GM21423 (cell line): ENCODE data around the gene MPO.
A peak's percentile ranks its signal among the peaks of the same experiment; 100 is the strongest.

Source experiments
- ATAC-seq: cut with Tn5 transposase; IDR thresholded peaks from one replicate; pipeline ENCODE4 v1.9.1; 2021; ENCODE audit warnings: mild to moderate bottlenecking, moderate library complexity; ENCODE audit not compliant: unreplicated experiment

The MPO gene

DNA sequence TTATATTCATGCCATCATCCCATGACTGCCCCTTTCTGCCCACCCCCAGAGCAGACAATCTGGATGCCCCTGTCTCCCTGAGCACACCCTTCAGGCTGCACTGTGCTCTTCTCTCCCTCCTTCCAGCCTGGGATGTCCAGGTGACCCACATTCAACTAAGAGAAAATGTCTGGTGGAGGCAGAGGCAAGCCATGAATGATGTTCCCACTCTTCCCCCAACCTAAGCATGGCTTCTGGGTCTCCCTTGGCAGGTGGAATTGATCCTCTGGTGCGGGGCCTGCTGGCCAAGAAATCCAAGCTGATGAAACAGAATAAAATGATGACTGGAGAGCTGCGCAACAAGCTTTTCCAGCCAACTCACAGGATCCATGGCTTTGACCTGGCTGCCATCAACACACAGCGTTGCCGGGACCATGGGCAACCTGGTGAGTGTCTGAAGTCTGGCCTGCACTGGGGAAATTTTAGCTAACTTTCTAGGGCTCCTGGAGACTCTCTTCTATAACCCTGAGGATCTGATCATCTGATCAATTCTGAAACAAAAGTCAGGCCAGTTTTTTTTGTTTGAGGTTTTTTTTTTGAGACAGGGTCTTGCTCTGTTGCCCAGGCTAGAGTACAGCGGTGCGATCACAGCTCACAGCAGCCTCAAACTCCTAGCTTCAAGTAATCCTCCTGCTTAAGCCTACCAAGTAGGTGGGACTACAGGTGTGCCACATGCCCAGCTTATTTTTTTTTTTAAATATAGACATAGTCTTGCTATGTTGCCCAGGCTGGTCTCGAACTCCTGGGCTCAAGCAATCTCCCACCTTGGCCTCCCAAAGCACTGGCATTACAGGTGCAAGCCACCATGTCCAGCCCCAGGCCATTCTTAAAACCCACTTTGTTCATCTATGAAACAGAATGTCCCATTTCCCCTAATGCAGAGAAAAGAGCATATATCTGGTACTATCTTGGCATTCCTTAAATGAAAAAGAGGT, 14.5 kb downstream of the MPO start:
- no peak for ATAC-seq

DNA sequence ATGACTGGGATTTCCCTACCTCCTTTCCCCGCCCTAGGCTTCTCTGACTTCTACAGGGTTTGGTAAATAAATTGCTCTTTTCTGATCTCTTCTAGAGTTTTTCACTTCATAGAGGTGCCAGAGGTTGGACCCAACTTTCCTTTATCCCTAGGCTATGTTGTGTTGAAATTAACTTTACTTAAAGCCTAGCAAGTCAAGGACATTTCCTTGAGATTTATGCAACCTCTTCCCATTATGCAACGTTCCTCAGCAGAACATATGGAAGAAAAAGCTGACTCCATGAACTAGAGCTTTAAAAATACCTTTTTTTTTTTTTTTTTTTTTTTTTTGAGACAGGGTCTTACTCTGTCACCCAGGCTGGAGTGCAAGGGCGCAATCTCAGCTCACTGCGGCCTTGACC, 15.5 kb downstream of the MPO start:
- no peak for ATAC-seq

DNA sequence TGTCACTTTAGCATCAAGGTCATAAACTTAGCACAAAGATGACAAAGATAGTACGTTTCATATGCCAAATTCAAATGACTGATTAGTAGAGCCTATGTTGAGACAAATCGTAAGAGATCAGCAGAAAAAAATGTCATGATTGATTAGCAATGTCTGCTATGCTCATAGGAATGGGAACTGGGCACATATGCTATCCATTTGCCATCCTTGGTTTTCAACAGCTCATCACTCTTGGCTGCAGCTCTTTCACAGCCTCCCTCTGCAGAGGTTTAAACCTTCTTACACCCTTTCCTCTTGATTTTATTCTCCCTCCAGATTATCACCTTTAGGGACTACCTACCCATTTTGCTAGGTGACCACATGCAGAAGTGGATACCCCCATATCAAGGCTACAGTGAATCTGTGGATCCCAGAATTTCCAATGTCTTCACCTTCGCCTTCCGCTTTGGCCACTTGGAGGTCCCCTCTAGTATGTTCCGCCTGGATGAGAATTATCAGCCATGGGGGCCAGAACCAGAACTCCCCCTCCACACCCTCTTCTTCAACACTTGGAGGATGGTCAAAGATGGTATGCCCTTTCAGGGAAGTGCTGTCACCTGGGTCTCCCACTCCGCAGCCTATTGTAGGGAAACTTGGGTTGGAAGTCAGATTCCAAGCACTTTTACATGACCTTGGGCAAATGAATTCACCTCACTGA, 16.2 kb downstream of the MPO start:
- ATAC-seq = no peak

DNA sequence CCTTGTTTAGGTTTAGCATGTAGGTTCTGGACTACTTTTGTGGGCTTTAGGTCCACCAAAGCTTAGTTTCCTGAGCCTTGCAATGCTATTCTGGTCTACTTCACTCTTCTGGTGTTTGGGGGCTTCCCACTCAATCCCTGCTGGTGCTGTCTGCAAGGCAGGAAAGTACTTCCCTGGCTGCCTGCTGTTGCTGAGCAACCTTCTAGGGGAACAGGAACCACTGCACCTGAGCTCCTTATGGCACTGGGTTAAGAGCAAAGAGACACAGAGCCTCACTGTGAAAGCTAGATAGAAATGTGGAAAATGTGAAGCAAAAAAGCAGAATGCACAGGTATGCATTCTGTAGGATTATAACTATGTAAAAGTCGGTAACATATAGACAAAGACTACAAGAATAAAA, 17.0 kb downstream of the MPO start:
- no peak for ATAC-seq

DNA sequence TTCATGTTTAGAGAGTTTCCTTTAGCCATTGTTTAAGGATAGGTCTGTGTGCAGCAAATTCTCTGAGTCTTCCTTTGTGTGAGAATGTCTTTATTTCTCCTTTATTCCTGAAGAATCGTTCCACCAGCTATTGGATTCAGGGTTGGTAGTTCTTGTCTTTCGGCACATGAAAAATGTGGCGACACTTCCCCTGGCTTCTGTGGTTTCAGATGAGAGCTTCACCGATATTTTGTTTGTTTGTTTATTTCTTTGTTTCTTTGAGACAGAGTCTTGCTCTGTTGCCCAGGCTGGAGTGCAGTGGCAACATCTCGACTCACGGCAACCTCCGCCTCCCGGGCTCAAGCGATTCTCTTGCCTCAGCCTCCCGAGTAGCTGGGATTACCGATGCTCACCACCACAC, 18.6 kb downstream of the MPO start:
- ATAC-seq = no peak

DNA sequence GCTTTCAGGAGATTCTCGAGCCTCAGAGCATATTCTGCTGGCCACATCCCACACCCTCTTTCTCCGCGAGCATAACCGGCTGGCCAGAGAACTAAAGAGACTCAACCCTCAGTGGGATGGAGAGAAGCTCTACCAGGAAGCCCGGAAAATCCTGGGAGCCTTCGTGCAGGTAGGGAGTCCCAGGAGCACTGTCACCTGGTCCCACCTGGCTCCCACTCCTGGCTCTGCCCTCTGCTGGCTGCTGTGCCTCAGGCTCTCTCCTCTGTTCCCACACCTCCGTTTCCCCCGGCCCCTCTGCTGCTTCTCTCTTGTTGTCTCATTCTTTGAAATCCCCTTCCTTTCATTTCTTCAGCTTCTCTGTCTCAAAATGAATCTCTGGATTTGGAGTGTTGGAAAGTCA, 25.9 kb downstream of the MPO start:
- no peak for ATAC-seq

DNA sequence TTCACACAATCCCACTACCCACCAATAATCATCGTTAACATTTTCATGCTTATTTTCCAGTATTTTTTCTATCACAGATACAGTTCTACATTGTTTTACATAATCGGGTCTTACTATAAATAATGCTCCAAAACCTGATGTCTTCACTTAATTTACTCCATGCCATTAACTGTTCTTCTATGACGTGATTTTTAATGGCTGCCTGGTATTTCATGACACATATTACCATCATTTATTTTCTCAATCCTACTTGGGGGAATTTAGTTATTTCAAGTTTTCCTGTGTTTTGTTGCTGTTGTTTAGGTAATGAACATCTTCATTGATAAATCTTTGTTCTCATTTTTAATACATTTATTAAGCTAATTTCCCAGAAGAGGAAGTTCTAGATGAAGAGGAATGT, 27.7 kb downstream of the MPO start:
- no peak for ATAC-seq

DNA sequence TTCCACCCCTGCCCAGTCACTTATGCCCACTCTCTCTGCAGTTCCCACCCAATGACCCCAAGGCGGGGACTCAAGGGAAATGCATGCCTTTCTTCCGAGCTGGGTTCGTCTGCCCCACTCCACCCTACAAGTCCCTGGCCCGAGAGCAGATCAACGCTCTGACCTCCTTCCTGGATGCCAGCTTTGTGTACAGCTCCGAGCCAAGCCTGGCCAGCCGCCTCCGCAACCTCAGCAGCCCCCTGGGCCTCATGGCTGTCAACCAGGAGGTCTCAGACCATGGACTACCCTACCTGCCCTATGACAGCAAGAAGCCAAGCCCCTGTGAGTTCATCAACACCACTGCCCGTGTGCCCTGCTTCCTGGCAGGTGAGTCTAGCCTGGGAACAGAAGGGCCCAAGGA, 28.6 kb downstream of the MPO start:
- no peak for ATAC-seq

DNA sequence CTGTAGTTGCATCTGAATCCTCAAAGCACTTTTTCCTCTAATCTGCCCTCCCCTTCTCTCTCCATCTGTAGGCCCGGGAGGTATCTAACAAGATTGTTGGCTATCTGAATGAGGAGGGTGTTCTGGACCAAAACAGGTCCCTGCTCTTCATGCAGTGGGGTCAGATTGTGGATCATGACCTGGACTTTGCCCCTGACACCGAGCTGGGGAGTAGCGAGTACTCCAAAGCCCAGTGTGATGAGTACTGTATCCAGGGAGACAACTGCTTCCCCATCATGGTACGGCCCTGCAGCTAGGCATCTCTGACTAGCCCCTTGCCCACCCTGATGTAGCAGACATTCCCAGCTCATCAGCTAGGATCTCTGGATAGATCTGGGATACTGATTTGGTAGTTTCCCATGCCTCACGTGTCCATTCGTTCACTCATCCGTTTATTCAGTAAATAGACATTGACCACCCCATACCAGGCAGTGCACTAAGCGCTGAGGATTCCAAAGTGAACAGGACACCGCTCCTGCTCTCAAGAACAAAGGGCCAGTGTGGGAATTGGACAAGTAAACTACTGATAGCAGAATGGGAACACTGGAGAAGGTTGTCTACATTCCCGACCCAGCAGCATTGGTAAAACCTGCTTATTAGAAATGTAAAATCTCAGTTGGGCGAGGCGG, 30.3 kb downstream of the MPO start:
- no peak for ATAC-seq

DNA sequence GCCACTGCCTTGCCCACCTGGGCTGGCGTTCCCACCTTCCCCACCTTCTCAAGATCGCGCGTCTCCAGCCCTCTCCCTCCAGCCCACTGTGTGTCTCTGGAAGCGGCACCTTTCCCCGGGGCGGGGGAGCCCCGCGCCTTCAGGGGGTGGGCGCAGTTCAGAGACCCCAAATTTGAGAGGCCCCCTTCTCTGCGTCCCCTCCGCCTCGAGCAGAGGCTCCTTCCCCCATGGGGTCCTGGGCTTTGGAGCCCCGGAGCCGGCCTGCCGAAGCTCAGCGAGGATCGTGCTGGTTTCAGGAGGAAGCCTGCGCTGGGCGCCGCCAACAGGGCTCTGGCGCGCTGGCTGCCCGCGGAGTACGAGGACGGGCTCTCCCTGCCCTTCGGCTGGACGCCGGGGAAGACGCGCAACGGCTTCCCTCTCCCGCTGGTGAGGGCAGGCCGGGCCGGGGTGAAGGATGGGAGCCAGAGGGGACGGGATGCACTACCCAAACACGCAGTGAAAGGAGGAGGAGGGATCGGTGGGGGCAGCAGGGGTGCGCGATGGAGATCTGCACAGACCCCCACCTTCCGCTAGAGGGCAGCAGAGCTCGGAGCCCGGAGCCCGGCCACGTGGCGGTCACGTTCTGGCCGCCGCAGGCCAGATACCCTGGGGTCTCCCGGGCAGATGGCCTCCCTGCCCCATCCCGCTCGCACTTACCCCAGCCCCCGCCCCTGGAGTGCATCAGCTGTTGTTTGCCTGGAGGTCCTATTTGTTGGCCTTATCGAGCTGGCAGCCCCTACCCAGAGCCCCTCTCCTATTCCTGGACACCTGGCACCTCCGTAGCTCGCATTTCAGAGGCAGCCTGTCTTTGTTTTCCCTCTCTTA, 31.2 kb downstream of the MPO start:
- peak; percentile 74 for ATAC-seq

DNA sequence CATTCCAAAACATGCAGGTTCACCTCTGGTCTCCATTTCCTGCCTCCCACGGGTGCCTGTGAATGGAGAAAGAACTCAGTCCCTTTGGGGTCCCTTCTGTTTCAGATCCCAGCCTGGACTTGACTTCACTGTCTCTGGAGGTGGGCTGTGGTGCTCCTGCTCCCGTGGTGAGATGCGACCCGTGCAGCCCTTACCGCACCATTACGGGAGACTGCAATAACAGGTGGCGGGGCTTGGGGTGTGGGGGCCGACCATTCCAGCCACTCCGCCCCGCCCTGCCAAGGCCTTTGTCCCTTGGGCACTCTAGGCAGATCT, 31.8 kb downstream of the MPO start:
- no peak for ATAC-seq

DNA sequence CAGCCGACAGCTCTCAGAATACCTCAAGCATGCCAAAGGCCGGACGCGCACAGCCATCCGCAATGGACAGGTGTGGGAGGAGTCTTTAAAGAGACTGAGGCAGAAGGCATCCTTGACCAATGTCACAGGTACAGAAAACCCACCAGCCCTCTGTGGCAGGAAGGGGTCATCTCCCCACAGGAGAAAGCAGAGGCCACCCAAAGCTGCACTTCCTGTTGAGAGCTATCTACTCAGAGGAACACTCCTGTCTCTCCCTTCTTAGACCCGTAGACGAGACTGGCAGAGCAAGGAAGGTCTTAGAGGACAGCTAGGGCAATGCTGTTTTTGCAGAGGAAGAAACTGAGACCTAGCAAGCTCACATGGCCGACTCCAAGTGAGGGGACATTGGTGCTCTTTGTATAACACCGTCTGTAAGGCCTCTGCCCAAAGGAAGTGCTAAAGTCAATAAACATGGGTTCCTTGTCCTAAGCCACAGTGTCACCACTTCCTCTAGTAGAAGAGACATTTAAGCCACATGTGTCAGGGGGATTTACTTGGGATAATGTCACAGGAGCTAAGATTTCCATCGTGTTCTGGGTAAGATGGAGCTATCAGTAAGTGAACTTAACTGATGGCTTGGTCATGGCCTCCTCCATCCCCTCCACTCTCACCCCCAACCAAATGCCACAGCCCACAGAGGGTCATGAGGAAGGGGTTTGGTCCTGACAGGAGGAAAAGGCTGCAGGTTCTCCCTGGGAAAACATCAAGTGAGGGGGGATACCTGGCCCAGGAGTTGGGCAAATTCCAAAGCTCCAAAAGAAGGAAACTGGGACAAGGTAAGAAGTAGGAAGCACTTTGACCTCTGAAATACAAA, 33.0 kb downstream of the MPO start:
- no peak for ATAC-seq

DNA sequence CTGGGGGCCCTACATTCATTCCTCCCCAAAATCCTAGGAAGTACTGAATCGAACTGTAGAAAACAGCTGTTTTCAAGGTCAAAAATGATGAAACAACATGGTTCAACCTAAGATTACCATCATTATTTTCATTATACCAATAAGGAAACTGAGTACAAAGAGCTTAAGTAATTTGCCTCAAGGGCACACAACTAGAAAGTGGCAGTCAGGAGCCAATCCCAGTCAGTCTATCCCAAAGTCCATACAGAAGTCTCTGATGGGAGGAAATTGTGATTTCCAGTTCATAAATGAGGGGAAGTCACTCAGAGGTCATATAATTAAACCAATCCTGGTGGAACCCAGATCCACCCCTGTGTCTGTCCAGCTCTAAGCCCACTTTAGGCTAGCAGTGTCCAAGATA, 34.0 kb downstream of the MPO start:
- no peak for ATAC-seq

DNA sequence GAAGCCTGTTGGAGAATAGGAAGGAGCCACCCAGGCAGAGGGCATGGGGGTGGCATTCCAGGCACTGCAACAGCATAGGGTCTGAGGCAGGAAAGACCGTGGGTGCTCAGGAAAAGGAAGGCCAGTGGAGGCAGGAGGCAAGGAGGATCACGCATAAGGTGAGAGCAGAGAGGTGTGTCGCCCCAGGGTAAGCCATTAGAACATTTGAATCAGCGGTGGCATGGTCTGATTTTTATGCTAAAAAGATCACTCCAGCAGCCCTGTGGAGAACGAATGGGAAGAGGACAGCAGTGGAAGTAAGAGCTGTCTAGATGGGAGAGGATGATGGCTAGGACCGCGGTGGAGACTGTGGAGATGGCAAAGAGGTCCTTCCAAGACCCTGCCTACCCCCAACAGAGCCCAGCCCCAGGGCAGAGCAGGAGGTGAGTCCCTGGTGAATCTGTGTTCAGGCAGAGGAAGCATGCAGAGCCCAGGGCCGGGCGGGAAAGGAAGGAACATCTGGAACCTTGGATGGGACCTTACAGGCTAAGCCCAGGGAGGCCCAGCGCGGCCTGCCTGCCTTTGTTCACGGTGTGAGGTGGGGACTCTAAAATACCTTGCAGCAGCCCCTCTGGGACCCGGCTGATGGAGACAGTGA, 34.5 kb downstream of the MPO start:
- no peak for ATAC-seq

DNA sequence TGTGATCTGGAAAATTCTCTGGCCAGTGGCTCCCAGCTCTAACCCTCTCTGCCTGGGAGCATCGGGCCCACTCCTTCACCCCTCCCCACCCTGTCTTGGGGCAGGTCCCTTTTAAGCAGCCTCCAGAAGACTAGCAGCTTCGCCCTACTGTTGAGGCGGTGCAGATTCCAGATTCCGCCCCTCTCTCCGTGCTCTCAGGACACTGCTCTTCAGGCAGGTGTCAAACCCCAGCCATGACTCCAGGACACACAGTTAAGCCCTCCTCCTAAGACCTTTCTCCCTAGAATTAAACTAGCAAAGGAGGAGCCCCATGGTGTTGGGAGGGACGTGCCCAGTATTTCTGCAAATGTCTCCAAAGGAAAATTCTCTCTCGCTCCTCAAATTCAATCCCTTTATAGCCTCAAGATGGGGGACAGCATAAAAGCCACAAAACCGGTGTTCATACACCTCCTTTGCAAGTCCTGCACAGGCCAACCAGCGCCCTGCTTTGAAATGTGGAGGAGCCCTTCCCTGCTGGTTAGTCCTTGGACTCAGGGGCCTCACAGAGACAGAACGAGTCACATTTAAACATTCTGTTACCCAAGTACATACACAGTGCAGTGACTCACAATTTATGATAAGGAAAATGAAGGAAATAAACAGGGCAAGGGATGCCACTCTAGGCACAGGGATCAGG, 35.2 kb downstream of the MPO start:
- no peak for ATAC-seq

DNA sequence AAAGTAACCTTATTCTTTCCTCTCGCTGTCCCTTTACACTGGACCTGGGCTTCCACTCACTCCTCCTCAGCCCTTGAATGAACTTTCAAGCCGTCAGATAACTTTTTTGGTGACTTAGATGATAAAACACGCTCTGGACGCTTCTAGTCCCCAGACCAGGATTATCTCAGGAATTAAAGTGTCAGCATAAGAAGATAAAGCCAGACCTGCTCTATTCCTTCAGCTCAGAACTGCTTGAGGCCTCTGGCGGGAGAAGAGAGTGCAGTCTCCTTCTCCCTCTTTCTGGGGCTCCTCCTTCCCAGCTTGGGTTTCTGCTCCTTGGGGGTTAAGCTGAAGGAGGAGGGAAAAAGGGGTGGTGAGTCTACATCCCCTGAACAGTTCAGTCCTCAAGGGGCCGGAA, 35.8 kb downstream of the MPO start:
- ATAC-seq = no peak

DNA sequence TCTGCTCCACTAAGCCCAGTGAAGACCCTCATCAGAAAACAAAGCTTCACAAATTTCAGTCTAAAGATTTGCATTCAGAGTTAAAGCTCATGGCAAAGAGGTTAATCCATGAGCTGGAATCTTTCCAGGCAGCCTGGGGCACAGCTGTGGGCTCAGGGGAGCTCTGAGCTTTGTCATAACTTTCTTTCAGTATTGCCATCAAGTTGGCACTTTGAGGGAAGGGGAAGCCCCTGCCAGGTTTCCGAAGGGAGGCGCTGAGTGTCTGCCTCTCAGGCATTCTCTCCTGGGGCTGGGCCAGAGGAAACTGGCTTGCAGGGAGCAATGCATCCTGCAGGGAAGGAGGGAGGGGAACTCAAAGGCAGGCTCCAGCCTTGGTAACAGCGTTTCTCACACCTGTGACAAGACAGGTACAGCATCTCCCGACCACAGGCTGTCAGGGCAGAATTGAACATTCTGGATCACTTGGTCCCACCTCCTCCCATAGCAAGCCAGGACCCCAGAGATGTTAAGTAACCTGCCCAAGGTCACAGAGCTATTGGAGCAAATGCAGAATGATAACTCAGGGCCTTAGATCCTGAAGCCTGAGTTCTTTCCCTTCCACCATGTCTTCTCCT, 38.5 kb downstream of the MPO start:
- ATAC-seq = no peak

DNA sequence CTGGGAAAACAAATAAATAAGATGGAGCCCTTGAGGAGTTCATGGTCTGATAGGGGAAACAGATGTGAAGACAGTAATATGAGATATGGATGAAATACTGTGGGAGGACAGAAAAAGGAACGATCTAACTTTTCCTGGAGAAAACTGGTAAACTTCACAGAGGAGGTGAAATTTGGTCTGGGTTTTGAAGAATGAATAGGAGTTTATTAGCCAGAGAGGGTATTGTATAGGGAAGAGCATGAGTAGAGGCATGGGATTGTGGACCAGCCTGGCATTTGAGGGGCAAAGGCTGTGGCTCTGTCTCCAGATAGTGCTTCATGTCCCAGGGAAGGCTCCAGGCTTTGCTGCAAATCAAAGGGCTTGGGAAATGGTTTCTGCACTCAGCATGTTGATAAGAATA, 40.7 kb downstream of the MPO start:
- no peak for ATAC-seq
